ENCODE measurements around the gene TSPAN18. TPM values are rescaled to one million over a fixed set of nuclear protein-coding genes. Genes with fewer than 3 reads are reported as not detected.

Gene TSPAN18
- polyA plus RNA-seq, 1 experiment = 0.98 TPM

DNA sequence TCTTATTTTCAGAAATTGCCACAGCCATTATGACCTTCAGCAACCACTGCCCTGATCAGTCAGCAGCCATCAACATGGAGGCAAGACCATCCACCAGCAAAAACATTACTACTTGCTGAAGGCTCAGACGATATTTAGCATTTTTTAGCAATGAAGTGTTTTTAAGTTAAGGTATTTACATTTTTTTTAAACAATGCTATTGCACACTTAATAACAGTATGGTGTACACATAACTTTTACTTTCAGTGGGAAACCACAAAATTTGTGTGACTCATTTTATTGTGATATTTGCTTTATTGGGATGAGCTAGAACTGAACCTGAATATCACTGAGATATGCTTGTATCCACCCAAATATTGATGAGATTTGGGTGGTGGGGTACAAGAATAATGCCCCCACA lies 110.9 kb downstream of the TSPAN18 start:
- Histone ChIP-seq H3K9me3 (ENCODE audit: control insufficient read depth, insufficient read depth, low read length) (no peaks in the 10 kb centered on the region), H3K27ac (ENCODE audit: low read depth, low read length) (no peak overlapping the region), H3K27me3 (ENCODE audit: control insufficient read depth, insufficient read depth, low read length) (peaks cover 9% of the 10 kb centered on the region), H3K4me3 (ENCODE audit: low read depth, low read length) (no peak overlapping the region)
- peak; percentile 27 for DNase-seq (ENCODE audit: low read depth, low spot score)
- TF ChIP-seq, protein P1, sequence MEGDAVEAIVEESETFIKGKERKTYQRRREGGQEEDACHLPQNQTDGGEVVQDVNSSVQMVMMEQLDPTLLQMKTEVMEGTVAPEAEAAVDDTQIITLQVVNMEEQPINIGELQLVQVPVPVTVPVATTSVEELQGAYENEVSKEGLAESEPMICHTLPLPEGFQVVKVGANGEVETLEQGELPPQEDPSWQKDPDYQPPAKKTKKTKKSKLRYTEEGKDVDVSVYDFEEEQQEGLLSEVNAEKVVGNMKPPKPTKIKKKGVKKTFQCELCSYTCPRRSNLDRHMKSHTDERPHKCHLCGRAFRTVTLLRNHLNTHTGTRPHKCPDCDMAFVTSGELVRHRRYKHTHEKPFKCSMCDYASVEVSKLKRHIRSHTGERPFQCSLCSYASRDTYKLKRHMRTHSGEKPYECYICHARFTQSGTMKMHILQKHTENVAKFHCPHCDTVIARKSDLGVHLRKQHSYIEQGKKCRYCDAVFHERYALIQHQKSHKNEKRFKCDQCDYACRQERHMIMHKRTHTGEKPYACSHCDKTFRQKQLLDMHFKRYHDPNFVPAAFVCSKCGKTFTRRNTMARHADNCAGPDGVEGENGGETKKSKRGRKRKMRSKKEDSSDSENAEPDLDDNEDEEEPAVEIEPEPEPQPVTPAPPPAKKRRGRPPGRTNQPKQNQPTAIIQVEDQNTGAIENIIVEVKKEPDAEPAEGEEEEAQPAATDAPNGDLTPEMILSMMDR (IDR thresholded peaks at IDR 0.05; ENCODE audit: low read depth, low read length) = no peak
- ChIA-PET POLR2A (interaction anchor here (0.8 kb wide), 1 partner anchor 25 kb away, joined by 3 read pairs; no protein-coding TSS in a partner anchor), CTCF (no interaction called here)

DNA sequence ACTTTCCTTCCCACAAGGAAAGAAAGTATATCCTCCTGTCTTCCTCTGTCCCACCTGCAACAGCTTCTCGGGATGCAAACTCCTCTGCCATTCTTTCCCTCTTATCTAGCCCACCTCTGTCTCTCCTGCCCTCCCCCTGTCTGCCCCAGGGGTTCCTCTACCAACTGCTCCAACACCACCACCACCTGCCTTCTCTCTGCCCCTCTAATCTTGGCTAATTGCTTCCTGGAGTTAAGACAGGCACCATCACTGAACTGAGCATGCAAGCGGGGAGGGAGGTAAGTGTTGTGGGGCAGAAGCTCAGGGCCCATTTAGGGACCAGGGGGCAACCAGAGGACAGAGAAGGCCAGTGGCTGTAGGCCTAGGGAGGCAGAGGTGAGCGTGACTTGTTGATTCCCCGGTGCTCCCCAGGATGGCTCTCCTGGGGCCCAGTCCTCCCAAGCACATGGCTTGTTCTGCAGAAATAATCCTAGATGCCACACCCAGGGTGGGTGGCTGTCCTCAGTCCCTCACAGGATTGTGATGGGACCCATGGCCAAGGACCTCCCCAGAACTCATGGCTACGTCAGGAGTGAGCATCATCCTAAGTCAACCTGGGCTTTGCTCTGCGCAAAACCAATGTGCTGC lies 112.8 kb downstream of the TSPAN18 start:
- H3K27ac ChIP-seq (ENCODE audit: low read depth, low read length) = no peak overlapping the region
- no peaks in the 10 kb centered on the region for H3K27me3 ChIP-seq (ENCODE audit: control insufficient read depth, insufficient read depth, low read length)
- no peak overlapping the region for H3K4me3 ChIP-seq (ENCODE audit: low read depth, low read length)
- no peak for DNase-seq (ENCODE audit: low read depth, low spot score)
- H3K9me3 ChIP-seq (ENCODE audit: control insufficient read depth, insufficient read depth, low read length) = peaks cover 2% of the 10 kb centered on the region; the same call in 1 of the 2 replicates
- TF ChIP-seq, protein P1 (IDR thresholded peaks at IDR 0.05; ENCODE audit: low read depth, low read length) = no peak
- ChIA-PET CTCF (interaction anchor here (0.6 kb wide), 1 partner anchor 1100 kb away, joined by 5 read pairs; no protein-coding TSS in a partner anchor), POLR2A (no interaction called here)

DNA sequence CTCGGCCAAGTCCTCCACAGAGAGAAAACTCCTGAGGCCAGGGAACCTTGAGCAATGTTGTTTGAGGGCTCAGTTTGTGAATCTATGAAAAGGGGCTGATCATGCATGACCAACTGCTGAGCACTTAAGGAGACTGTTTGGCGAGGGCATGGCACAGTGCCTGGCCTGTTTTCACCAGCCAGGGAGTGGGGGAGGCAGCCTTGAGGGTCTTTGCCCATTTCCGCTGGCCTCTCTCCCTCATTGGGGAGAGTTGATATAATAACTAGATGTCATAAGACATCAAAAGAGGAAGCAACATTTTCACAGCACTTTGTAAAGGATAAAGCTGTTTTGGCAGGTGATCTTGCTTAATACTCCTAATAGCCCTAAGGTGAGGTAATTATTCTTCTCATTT lies 113.3 kb downstream of the TSPAN18 start:
- Histone ChIP-seq H3K4me3 (ENCODE audit: low read depth, low read length) (no peak overlapping the region), H3K27me3 (ENCODE audit: control insufficient read depth, insufficient read depth, low read length) (no peaks in the 10 kb centered on the region), H3K9me3 (ENCODE audit: control insufficient read depth, insufficient read depth, low read length) (peaks cover 2% of the 10 kb centered on the region; the same call in 1 of the 2 replicates), H3K27ac (ENCODE audit: low read depth, low read length) (no peak overlapping the region)
- TF ChIP-seq, protein P1 (IDR thresholded peaks at IDR 0.05; ENCODE audit: low read depth, low read length) = no peak
- ChIA-PET POLR2A (interaction anchor here (2.0 kb wide), 1 partner anchor 22 kb away, joined by 9 read pairs; no protein-coding TSS in a partner anchor), CTCF (no interaction called here)
- no peak for DNase-seq (ENCODE audit: low read depth, low spot score)

DNA sequence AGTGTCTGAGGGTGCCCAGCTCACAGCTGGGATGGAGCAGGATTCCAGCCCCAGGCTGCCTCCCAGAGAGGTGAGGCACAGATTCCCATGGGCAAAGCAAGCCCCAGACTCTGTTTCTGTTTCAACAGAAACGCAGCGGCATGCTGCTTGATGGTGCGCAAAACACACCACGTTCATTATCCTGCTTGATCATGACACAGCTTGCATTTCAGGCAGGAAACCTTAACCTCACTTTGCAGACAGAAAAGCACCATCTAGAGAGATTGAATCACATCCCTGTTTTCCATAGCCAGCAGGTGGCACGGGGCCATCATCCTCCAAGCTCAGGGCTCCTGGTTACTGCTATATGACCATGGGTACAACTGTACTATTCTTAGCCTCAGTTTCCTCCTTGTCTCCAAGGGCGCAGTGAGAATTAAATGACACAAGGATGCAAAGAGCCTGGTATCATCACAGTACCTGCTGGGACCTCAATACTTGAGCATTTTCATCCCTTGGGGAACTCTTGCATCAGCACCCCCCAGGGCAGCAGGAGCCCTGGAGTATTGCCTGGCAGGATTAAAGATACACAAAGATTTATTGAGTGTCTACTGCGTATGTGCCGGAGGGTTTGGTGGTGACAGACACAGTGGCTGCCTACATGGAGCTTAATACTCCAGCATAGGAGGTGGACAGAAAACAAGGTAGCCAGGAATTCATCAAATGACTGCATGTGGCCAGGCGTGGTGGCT lies 113.9 kb downstream of the TSPAN18 start:
- TF ChIP-seq, protein P1 (IDR thresholded peaks at IDR 0.05; ENCODE audit: low read depth, low read length) = no peak
- Histone ChIP-seq H3K27ac (ENCODE audit: low read depth, low read length) (no peak overlapping the region), H3K27me3 (ENCODE audit: control insufficient read depth, insufficient read depth, low read length) (no peaks in the 10 kb centered on the region), H3K4me3 (ENCODE audit: low read depth, low read length) (no peak overlapping the region), H3K9me3 (ENCODE audit: control insufficient read depth, insufficient read depth, low read length) (peaks cover 2% of the 10 kb centered on the region; the same call in 1 of the 2 replicates)
- POLR2A ChIA-PET = interaction anchor here (2.0 kb wide), 1 partner anchor 22 kb away, joined by 9 read pairs; no protein-coding TSS in a partner anchor
- DNase-seq (ENCODE audit: low read depth, low spot score) = no peak
- CTCF ChIA-PET = no interaction called here

DNA sequence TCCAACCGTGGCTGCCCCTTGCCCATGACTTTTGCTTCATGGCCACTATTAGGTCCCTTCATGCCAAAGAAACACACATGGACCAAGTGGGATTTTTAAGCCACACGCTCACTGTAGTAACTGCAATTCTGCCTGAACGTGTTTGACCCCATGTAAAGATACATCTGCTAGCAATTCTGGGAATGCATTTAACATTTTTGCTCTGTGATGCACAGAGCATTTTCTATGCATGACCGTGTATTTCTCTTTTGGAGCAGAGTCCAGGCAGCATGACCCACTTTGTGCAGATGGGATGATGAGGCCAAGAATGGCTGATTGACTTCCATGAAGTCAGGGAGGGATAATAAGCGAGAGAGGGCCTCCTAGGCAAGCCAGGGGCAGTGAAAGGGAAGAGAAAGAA lies 115.5 kb downstream of the TSPAN18 start:
- TF ChIP-seq, protein P1 (IDR thresholded peaks at IDR 0.05; ENCODE audit: low read depth, low read length) = no peak
- ChIA-PET POLR2A (interaction anchor here (1.3 to 2.0 kb wide), 2 partner anchors 20 kb away, joined by 9 to 10 read pairs; no protein-coding TSS in a partner anchor), CTCF (interaction anchor here (1.4 kb wide), 1 partner anchor 10 kb away, joined by 4 read pairs; no protein-coding TSS in a partner anchor)
- Histone ChIP-seq H3K27ac (ENCODE audit: low read depth, low read length) (peak overlapping the region; percentile 99), H3K9me3 (ENCODE audit: control insufficient read depth, insufficient read depth, low read length) (peaks cover 7% of the 10 kb centered on the region), H3K27me3 (ENCODE audit: control insufficient read depth, insufficient read depth, low read length) (no peaks in the 10 kb centered on the region), H3K4me3 (ENCODE audit: low read depth, low read length) (no peak overlapping the region)
- peak; percentile 90 for DNase-seq (ENCODE audit: low read depth, low spot score)
